ENCODE measurements around the gene MYPOP. TPM values are rescaled to one million over a fixed set of nuclear protein-coding genes. Genes with fewer than 3 reads are reported as not detected.

MYPOP gene
- total and polyA plus RNA-seq, 2 donors (not counting 3 experiments of a cell fraction or from before 2014, with no cell fraction given) = 3.9 to 9.0 TPM

- Histone ChIP-seq H4K20me1 (replicated peaks; ENCODE audit: control insufficient read depth, extremely low read depth, insufficient read depth, low read length) (no peaks in the 10 kb centered on the region), H3K27me3 (ENCODE audit: control insufficient read depth in 2 of 2, insufficient read depth in 2 of 2, low read length in 2 of 2) (no peaks in the 10 kb centered on the region), H2AFZ (ENCODE audit: low read depth, low read length) (no peak overlapping the region), H3K9me1 (replicated peaks; ENCODE audit: control insufficient read depth, extremely low read depth, insufficient read depth, low read length) (no peaks in the 10 kb centered on the region), H3K36me3 (ENCODE audit: control insufficient read depth in 2 of 2, extremely low read depth in 1 of 2, insufficient read depth in 2 of 2, low read length in 2 of 2) (no peaks in the 10 kb centered on the region), H3K79me2 (ENCODE audit: control insufficient read depth, insufficient read depth, low read length) (peaks cover 3% of the 10 kb centered on the region), H3K9ac (replicated peaks; ENCODE audit: extremely low read depth, insufficient read depth, low read length) (no peak overlapping the region), H3K4me2 (ENCODE audit: insufficient read depth, low read length) (no peak overlapping the region), H3K4me1 (ENCODE audit: control insufficient read depth, extremely low read depth, insufficient read depth, low read length) (peaks cover 10% of the 10 kb centered on the region), H3K27ac (ENCODE audit: insufficient read depth, low read depth, low read length) (no peak overlapping the region), H3K4me3 (replicated peaks in 1 of 3; ENCODE audit: insufficient read depth in 1 of 3, low read depth in 1 of 3, low read length in 3 of 3) (no peak overlapping the region), H3K9me3 (replicated peaks; ENCODE audit: control insufficient read depth, insufficient read depth, low read length) (no peaks in the 10 kb centered on the region)
- intact Hi-C loops (cut with micrococcal nuclease) = loop anchor here (1.0 kb wide), 3 partner anchors 20 to 132 kb away; partner anchors contain the start of gene SYMPK
- BruUV-seq (replicated peaks) = no TSS peak
- FAIRE-seq (peak; percentile 80), DNase-seq (ENCODE audit: low read depth, low spot score) (peak; percentile 95)
- ChIA-PET POLR2A (interaction anchor here (1.0 kb wide), 1 partner anchor 18 kb away, joined by 3 read pairs; no protein-coding TSS in a partner anchor), CTCF (interaction anchor here (1.0 to 2.2 kb wide), 5 partner anchors 13 to 382 kb away, joined by 3 to 24 read pairs (median 4); partner anchors contain the start of genes FOXA3 and SYMPK)
- dilution Hi-C loops (cut with MboI; ENCODE audit: extremely low pct_ligation_motif_present, low sequenced_read_pairs) = no loop called here
- peak; percentile 99 to 100 for TF ChIP-seq CTCF (IDR thresholded peaks at IDR 0.05; ENCODE audit: extremely low read depth in 1 of 2, insufficient read depth in 1 of 2, low read depth in 1 of 2, low read length in 2 of 2)
- TF ChIP-seq POLR2AphosphoS5 (IDR thresholded peaks at IDR 0.05; ENCODE audit: insufficient read depth, low read depth, low read length) = no peak
Observed at GRCh38 chr19:45882652-45883585, 19.5 kb downstream of the MYPOP start.

Measured in endothelial cell of umbilical vein (primary cell).